PC-3 (cell line): ENCODE measurements around the gene GNAI2. TPM values are rescaled to one million over a fixed set of nuclear protein-coding genes. Genes with fewer than 3 reads are reported as not detected.

Experiments
- ATAC-seq: fragments of 200-7000 bp; cut with Tn5 transposase; 2 replicates; pipeline ENCODE4 v1.9.1; 2020; ENCODE audit warnings: mild to moderate bottlenecking, moderate library complexity
- BruUV-seq: library from RNA; stranded (reverse); fragments of 400-500 nt; replicated peaks from 2 replicates; lab custom pipeline; 2021; lab: Mats Ljungman, UMichigan
- CTCF ChIA-PET: fragments of 300-600 bp; sonication (Branson Sonifier 250); formaldehyde crosslinking; loops from one replicate; lab custom pipeline; 2022; ENCODE audit warnings: antibody characterized with exemption; lab: Charles Lee
- POLR2A ChIA-PET: fragments of 300-600 bp; sonication (Branson Sonifier 250); formaldehyde crosslinking; loops from one replicate; lab custom pipeline; 2022; ENCODE audit warnings: antibody characterized with exemption; ENCODE audit not compliant: unreplicated experiment; lab: Charles Lee
- DNase-seq: peaks from one replicate; pipeline ENCODE4 v3.0.0-alpha.2; 2015
- H2AFZ ChIP-seq: fragments of 300-600 bp; sonication (generic); 2 replicates; pipeline ENCODE4 v1.6.0; 2016; ENCODE audit warnings: antibody characterized with exemption, low read length
- H3F3A ChIP-seq: fragments of 300-600 bp; sonication (generic); one replicate; pipeline ENCODE4 v1.6.0; 2017; ENCODE audit warnings: antibody characterized with exemption, low read length, control low read depth, mild to moderate bottlenecking; ENCODE audit not compliant: unreplicated experiment
- H3K27ac ChIP-seq: fragments of 300-600 bp; sonication (generic); 2 replicates; pipeline ENCODE4 v1.5.1; 2016; ENCODE audit warnings: mild to moderate bottlenecking, low read length
- H3K27me3 ChIP-seq: fragments of 300-600 bp; sonication (generic); 2 replicates; pipeline ENCODE4 v1.6.1; 2016; ENCODE audit warnings: low read length, mixed read lengths
- H3K36me3 ChIP-seq: fragments of 300-600 bp; sonication (generic); 2 replicates; pipeline ENCODE4 v1.6.1; 2016; ENCODE audit warnings: low read depth, mixed run types, low read length, mixed read lengths
- H3K4me1 ChIP-seq: fragments of 300-600 bp; sonication (generic); 2 replicates; pipeline ENCODE4 v1.5.1; 2016; ENCODE audit warnings: low read length; ENCODE audit not compliant: insufficient read depth
- H3K4me2 ChIP-seq: fragments of 300-600 bp; sonication (generic); 2 replicates; pipeline ENCODE4 v1.6.0; 2016; ENCODE audit warnings: low read length
- H3K4me3 ChIP-seq: fragments of 300-600 bp; sonication (generic); 2 replicates; pipeline ENCODE4 v1.5.1; 2016; ENCODE audit warnings: mild to moderate bottlenecking, low read length, mixed read lengths
- H3K79me2 ChIP-seq: fragments of 300-600 bp; sonication (generic); 2 replicates; pipeline ENCODE4 v1.6.1; 2017; ENCODE audit warnings: low read length, mixed read lengths
- H3K9ac ChIP-seq: fragments of 300-600 bp; sonication (generic); 2 replicates; pipeline ENCODE4 v1.6.0; 2016; ENCODE audit warnings: mild to moderate bottlenecking, low read length
- H3K9me2 ChIP-seq: fragments of 300-600 bp; sonication (generic); replicated peaks from 2 replicates; pipeline ENCODE4 v1.6.1; 2016; ENCODE audit warnings: mixed run types, low read length, mixed read lengths
- H3K9me3 ChIP-seq: fragments of 300-600 bp; sonication (generic); 2 replicates; pipeline ENCODE4 v1.6.1; 2016; ENCODE audit warnings: low read length, mixed read lengths
- H4K20me1 ChIP-seq: fragments of 300-600 bp; sonication (generic); 2 replicates; pipeline ENCODE4 v1.6.1; 2016; ENCODE audit warnings: low read length, mixed read lengths
- EZH2 ChIP-seq: fragments of 300-600 bp; sonication (generic); IDR thresholded peaks from one replicate; pipeline ENCODE4 v1.6.1; 2017; ENCODE audit warnings: antibody characterized with exemption, mild to moderate bottlenecking, low read length; ENCODE audit not compliant: unreplicated experiment
- EZH2phosphoT487 ChIP-seq: fragments of 300-600 bp; sonication (generic); IDR thresholded peaks from 2 replicates; pipeline ENCODE4 v1.6.1; 2018; ENCODE audit warnings: mild to moderate bottlenecking, antibody characterized with exemption, low read length, borderline replicate concordance
- intact Hi-C: fragments of 100-400 bp; cut with micrococcal nuclease; formaldehyde crosslinking; loops from 2 replicates; pipeline ENCODE4 v1.9.0; 2023
- total RNA-seq: library from RNA; depleted of rRNA; stranded (reverse); fragments of >200 nt; gene quantifications from 2 replicates; pipeline ENCODE4 v1.2.3, GENCODE V29; 2014
- TF ChIP-seq, protein P1 (sequence below): fragments of 300-600 bp; sonication (generic); conservative IDR thresholded peaks from 2 replicates; pipeline ENCODE4 v1.5.1; 2017; ENCODE audit warnings: antibody characterized with exemption, low read depth, mild to moderate bottlenecking, low read length

The GNAI2 gene
- total RNA-seq, 1 experiment from 2014 or later = 221 TPM

GRCh38 chr3:50213373-50213772 is 22.6 kb upstream of the GNAI2 start:
- H3K9me2 ChIP-seq = no peaks in the 10 kb centered on the region
- H3K79me2 ChIP-seq = no peaks in the 10 kb centered on the region
- no peak overlapping the region for H3K4me3 ChIP-seq
- no peaks in the 10 kb centered on the region for H3K27me3 ChIP-seq
- H2AFZ ChIP-seq = no peak overlapping the region
- H3K9me3 ChIP-seq = no peaks in the 10 kb centered on the region
- no peak overlapping the region for H3K4me2 ChIP-seq
- DNase-seq = no peak
- no peaks in the 10 kb centered on the region for H3K36me3 ChIP-seq
- intact Hi-C loops = no loop called here
- no peak for ATAC-seq
- H3K27ac ChIP-seq = no peak overlapping the region
- H3K9ac ChIP-seq = no peak overlapping the region
- H3F3A ChIP-seq = no peaks in the 10 kb centered on the region
- no TSS peak for BruUV-seq
- H4K20me1 ChIP-seq = no peaks in the 10 kb centered on the region
- no peaks in the 10 kb centered on the region for H3K4me1 ChIP-seq
- POLR2A ChIA-PET = no interaction called here
- no peak for TF ChIP-seq EZH2
- no peak for TF ChIP-seq EZH2phosphoT487
- CTCF ChIA-PET = no interaction called here

GRCh38 chr3:50214824-50215223 is 21.2 kb upstream of the GNAI2 start:
- H2AFZ ChIP-seq = no peak overlapping the region

GRCh38 chr3:50215529-50215928 is 20.5 kb upstream of the GNAI2 start:
- no peak overlapping the region for H2AFZ ChIP-seq
- H3K36me3 ChIP-seq = no peaks in the 10 kb centered on the region
- no TSS peak for BruUV-seq
- no peaks in the 10 kb centered on the region for H4K20me1 ChIP-seq
- DNase-seq (no peak), ATAC-seq (no peak)
- H3F3A ChIP-seq = no peaks in the 10 kb centered on the region
- H3K27me3 ChIP-seq = no peaks in the 10 kb centered on the region
- no peaks in the 10 kb centered on the region for H3K4me1 ChIP-seq
- intact Hi-C loops = no loop called here
- no peak overlapping the region for H3K27ac ChIP-seq
- ChIA-PET POLR2A (no interaction called here), CTCF (interaction anchor here (0.6 kb wide), 1 partner anchor 40 kb away, joined by 4 read pairs; no protein-coding TSS in a partner anchor)
- H3K79me2 ChIP-seq = no peaks in the 10 kb centered on the region
- no peak overlapping the region for H3K4me2 ChIP-seq
- no peaks in the 10 kb centered on the region for H3K9me2 ChIP-seq
- no peak overlapping the region for H3K9ac ChIP-seq
- TF ChIP-seq EZH2 (no peak), EZH2phosphoT487 (no peak)
- TF ChIP-seq, protein P1, sequence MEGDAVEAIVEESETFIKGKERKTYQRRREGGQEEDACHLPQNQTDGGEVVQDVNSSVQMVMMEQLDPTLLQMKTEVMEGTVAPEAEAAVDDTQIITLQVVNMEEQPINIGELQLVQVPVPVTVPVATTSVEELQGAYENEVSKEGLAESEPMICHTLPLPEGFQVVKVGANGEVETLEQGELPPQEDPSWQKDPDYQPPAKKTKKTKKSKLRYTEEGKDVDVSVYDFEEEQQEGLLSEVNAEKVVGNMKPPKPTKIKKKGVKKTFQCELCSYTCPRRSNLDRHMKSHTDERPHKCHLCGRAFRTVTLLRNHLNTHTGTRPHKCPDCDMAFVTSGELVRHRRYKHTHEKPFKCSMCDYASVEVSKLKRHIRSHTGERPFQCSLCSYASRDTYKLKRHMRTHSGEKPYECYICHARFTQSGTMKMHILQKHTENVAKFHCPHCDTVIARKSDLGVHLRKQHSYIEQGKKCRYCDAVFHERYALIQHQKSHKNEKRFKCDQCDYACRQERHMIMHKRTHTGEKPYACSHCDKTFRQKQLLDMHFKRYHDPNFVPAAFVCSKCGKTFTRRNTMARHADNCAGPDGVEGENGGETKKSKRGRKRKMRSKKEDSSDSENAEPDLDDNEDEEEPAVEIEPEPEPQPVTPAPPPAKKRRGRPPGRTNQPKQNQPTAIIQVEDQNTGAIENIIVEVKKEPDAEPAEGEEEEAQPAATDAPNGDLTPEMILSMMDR = no peak
- no peak overlapping the region for H3K4me3 ChIP-seq
- H3K9me3 ChIP-seq = no peaks in the 10 kb centered on the region

More at GRCh38 chr3:50214824-50215223, 21.2 kb upstream of the GNAI2 start:
- ATAC-seq (no peak), DNase-seq (no peak)
- TF ChIP-seq EZH2phosphoT487 (no peak), EZH2 (no peak)
- TF ChIP-seq, protein P1 = no peak
- BruUV-seq = no TSS peak
- Histone ChIP-seq H3K4me1 (no peaks in the 10 kb centered on the region), H3K9me3 (no peaks in the 10 kb centered on the region), H3K27me3 (no peaks in the 10 kb centered on the region), H3K9me2 (no peaks in the 10 kb centered on the region), H3K4me3 (no peak overlapping the region), H3K79me2 (no peaks in the 10 kb centered on the region), H3K27ac (no peak overlapping the region), H4K20me1 (no peaks in the 10 kb centered on the region), H3F3A (no peaks in the 10 kb centered on the region), H3K9ac (no peak overlapping the region), H3K4me2 (no peak overlapping the region), H3K36me3 (no peaks in the 10 kb centered on the region)
- intact Hi-C loops = no loop called here
- ChIA-PET POLR2A (no interaction called here), CTCF (no interaction called here)
